SJSA1 (cell line): ENCODE data around the gene KMT2A. TPM values are rescaled to one million over a fixed set of nuclear protein-coding genes. Genes with fewer than 3 reads are reported as not detected.
"Not testable (repeated sequence)": the region's sequence is repeated elsewhere in the genome, so short reads cannot be mapped to it uniquely, and the experiment has no call there.

Experiments used
- DNase-seq, 2 experiments: peaks; one replicate each; pipeline ENCODE4 v3.0.0-alpha.2; 2015 to 2020; ENCODE audit warnings: low spot score in 2 of 2, low read depth in 1 of 2
- H3K27ac ChIP-seq: fragments of 250-450 bp; sonication (Bioruptor Pico); 2 replicates; pipeline ENCODE4 v1.5.1; 2020; ENCODE audit warnings: mild to moderate bottlenecking, moderate library complexity
- H3K27me3 ChIP-seq: fragments of 250-450 bp; sonication (Bioruptor Pico); replicated peaks from 2 replicates; pipeline ENCODE4 v1.5.1; 2020; ENCODE audit warnings: mild to moderate bottlenecking, moderate library complexity
- H3K36me3 ChIP-seq: fragments of 250-450 bp; sonication (Bioruptor Pico); 2 replicates; pipeline ENCODE4 v1.5.1; 2020; ENCODE audit warnings: mild to moderate bottlenecking
- H3K4me1 ChIP-seq: fragments of 250-450 bp; sonication (Bioruptor Pico); replicated peaks from 2 replicates; pipeline ENCODE4 v1.6.1; 2021; ENCODE audit warnings: mild to moderate bottlenecking
- H3K4me3 ChIP-seq: fragments of 250-450 bp; sonication (Bioruptor Pico); 2 replicates; pipeline ENCODE4 v1.5.1; 2020; ENCODE audit warnings: mild to moderate bottlenecking
- H3K9me3 ChIP-seq: fragments of 250-450 bp; sonication (Bioruptor Pico); replicated peaks from 2 replicates; pipeline ENCODE4 v1.5.1; 2020; ENCODE audit warnings: mild to moderate bottlenecking
- total RNA-seq: library from RNA; depleted of rRNA; stranded (reverse); fragments of >200 nt; shearing (Covaris generic); gene quantifications from 2 replicates; pipeline ENCODE4 v1.2.3, GENCODE V29; 2014

The KMT2A gene
- total RNA-seq, 1 experiment from 2014 or later: 13.4 TPM

- no peaks in the 10 kb centered on the region for H3K36me3 ChIP-seq
- no peaks in the 10 kb centered on the region for H3K9me3 ChIP-seq
- no peak overlapping the region for H3K4me3 ChIP-seq
- H3K4me1 ChIP-seq: peaks cover 9% of the 10 kb centered on the region; the same call in 1 of the 2 replicates
- H3K27ac ChIP-seq: no peak overlapping the region
- H3K27me3 ChIP-seq: no peaks in the 10 kb centered on the region
- DNase-seq: peak in 1 of 2 experiments; percentile 71
Observed at GRCh38 chr11:118415739-118416068, 20.6 kb upstream of the KMT2A start.

GRCh38 chr11:118416900-118417299, 19.4 kb upstream of the KMT2A start:
- not testable (repeated sequence) for H3K27me3 ChIP-seq, H3K4me3 ChIP-seq, DNase-seq, H3K9me3 ChIP-seq, H3K36me3 ChIP-seq, H3K27ac ChIP-seq, H3K4me1 ChIP-seq

DNA sequence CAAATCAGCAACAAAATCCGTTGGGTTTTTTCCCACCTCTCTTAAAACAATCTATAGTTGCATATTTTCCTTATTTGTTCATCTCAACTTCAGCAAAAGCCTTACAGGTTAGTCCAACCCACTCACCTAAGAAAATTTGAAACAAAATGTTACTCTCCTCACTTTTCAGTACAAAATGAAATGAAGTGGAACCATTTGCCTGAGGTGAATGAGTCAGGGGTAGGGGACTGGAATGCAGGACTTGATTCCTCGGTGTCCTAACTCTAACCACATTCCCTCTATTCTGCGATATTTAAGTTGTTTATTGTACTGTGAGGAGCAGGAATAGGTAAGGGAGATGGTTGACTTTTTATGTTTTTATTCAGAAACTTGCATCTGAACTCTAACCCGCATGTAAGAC, 18.5 kb upstream of the KMT2A start:
- no peak overlapping the region for H3K4me3 ChIP-seq
- no peaks in the 10 kb centered on the region for H3K36me3 ChIP-seq
- H3K27ac ChIP-seq: no peak overlapping the region
- no peaks in the 10 kb centered on the region for H3K9me3 ChIP-seq
- DNase-seq: no peak
- H3K4me1 ChIP-seq: peaks cover 9% of the 10 kb centered on the region; the same call in 1 of the 2 replicates
- no peaks in the 10 kb centered on the region for H3K27me3 ChIP-seq

GRCh38 chr11:118418766-118419165, 17.5 kb upstream of the KMT2A start:
- Histone ChIP-seq H3K4me3 (no peak overlapping the region), H3K36me3 (no peaks in the 10 kb centered on the region), H3K27me3 (no peaks in the 10 kb centered on the region), H3K4me1 (peaks cover 12% of the 10 kb centered on the region; the same call in 1 of the 2 replicates), H3K27ac (no peak overlapping the region), H3K9me3 (no peaks in the 10 kb centered on the region)
- no peak for DNase-seq

DNA sequence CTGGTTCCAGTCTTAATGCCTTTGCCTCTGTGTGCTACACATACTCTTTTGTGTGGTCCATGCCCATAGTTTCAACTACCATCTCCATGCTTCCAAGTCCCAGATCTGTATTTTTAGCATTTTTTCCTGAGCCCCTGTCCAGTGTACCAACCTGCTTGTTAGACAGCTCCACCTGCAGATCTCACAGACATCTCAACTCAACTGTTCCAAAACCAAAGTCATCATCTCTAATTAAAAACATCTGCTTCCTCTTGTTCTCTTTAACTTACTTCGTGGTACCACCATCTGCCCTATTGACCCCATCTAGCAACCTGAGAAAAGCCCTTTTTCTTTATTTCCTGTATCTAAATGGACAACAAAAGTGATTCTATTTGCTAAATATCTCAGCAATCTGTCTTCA, 8.6 kb upstream of the KMT2A start:
- Histone ChIP-seq H3K36me3 (no peaks in the 10 kb centered on the region), H3K4me3 (no peak overlapping the region), H3K4me1 (peaks cover 19% of the 10 kb centered on the region), H3K27me3 (no peaks in the 10 kb centered on the region), H3K9me3 (no peaks in the 10 kb centered on the region), H3K27ac (no peak overlapping the region)
- DNase-seq: no peak

GRCh38 chr11:118430956-118431355, 5.3 kb upstream of the KMT2A start:
- H3K27ac ChIP-seq: no peak overlapping the region
- no peak overlapping the region for H3K4me3 ChIP-seq
- no peaks in the 10 kb centered on the region for H3K36me3 ChIP-seq
- H3K27me3 ChIP-seq: no peaks in the 10 kb centered on the region
- peaks cover 8% of the 10 kb centered on the region for H3K4me1 ChIP-seq
- DNase-seq: no peak
- H3K9me3 ChIP-seq: no peaks in the 10 kb centered on the region

- no peak overlapping the region for H3K27ac ChIP-seq
- H3K36me3 ChIP-seq: no peaks in the 10 kb centered on the region
- peaks cover 8% of the 10 kb centered on the region for H3K4me1 ChIP-seq
- peak overlapping the region; percentile 72 for H3K4me3 ChIP-seq
- DNase-seq: no peak
- H3K27me3 ChIP-seq: no peaks in the 10 kb centered on the region
- no peaks in the 10 kb centered on the region for H3K9me3 ChIP-seq
Observed at GRCh38 chr11:118434123-118434552, 2.2 kb upstream of the KMT2A start.

GRCh38 chr11:118434553-118435289, 1.6 kb upstream of the KMT2A start:
- Histone ChIP-seq H3K27me3 (no peaks in the 10 kb centered on the region), H3K36me3 (0 out of 2 replicates have a peak, but pooled peaks cover 1% of the 10 kb centered on the region), H3K4me3 (peak overlapping the region; percentile 72), H3K4me1 (peaks cover 8% of the 10 kb centered on the region), H3K27ac (no peak overlapping the region), H3K9me3 (no peaks in the 10 kb centered on the region)
- peak in 1 of 2 experiments; percentile 34 for DNase-seq

DNA sequence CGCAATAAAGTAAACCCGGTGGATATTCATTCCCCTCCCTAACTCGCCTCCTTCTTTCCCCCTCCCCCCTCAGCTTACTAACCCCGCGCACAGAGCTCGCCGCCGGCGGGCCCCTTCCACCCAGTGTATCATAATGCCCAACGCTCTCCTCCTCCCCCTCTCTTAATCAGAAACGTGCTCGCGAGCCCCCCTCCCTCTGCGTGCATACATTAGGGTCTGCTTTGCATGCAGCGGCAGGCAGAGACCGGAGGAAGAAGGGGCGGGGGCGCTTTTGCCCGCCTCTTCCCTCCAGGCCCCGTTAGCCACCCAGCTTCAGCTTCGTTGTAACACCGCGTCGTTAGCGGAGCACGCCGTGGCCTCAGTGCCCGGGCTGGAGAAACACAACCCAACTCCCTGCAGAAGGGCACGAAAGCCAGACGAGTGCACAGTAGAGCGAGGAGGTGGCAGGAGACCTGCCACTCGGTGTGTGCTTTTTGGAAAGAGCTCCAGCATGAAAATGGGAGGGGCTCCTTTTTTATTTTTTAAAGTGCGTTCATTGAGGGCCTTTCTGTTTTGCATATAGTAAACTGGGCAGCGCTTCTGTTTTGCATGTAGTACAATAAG, 901 bp upstream of the KMT2A start:
- H3K4me1 ChIP-seq: peaks cover 8% of the 10 kb centered on the region
- no peaks in the 10 kb centered on the region for H3K9me3 ChIP-seq
- no peaks in the 10 kb centered on the region for H3K27me3 ChIP-seq
- H3K27ac ChIP-seq: no peak overlapping the region
- 0 out of 2 replicates have a peak, but pooled peaks cover 8% of the 10 kb centered on the region for H3K36me3 ChIP-seq
- peak overlapping the region; percentile 72 for H3K4me3 ChIP-seq
- peak; percentile 23 to 38 for DNase-seq

GRCh38 chr11:118436639-118437207, 431 bp downstream of the KMT2A start:
- Histone ChIP-seq H3K9me3 (no peaks in the 10 kb centered on the region), H3K27me3 (no peaks in the 10 kb centered on the region), H3K36me3 (0 out of 2 replicates have a peak, but pooled peaks cover 9% of the 10 kb centered on the region), H3K27ac (peak overlapping the region; percentile 57), H3K4me3 (peak overlapping the region; percentile 72), H3K4me1 (peaks cover 8% of the 10 kb centered on the region)
- DNase-seq: peak in 1 of 2 experiments; percentile 36

GRCh38 chr11:118437208-118438125, 1.2 kb downstream of the KMT2A start:
- H3K4me3 ChIP-seq: peak overlapping the region; percentile 72
- 0 out of 2 replicates have a peak, but pooled peaks cover 9% of the 10 kb centered on the region for H3K36me3 ChIP-seq
- H3K4me1 ChIP-seq: peaks cover 8% of the 10 kb centered on the region
- DNase-seq: peak in 1 of 2 experiments; percentile 46
- H3K9me3 ChIP-seq: no peaks in the 10 kb centered on the region
- H3K27me3 ChIP-seq: no peaks in the 10 kb centered on the region
- H3K27ac ChIP-seq: peak overlapping the region; percentile 57

DNA sequence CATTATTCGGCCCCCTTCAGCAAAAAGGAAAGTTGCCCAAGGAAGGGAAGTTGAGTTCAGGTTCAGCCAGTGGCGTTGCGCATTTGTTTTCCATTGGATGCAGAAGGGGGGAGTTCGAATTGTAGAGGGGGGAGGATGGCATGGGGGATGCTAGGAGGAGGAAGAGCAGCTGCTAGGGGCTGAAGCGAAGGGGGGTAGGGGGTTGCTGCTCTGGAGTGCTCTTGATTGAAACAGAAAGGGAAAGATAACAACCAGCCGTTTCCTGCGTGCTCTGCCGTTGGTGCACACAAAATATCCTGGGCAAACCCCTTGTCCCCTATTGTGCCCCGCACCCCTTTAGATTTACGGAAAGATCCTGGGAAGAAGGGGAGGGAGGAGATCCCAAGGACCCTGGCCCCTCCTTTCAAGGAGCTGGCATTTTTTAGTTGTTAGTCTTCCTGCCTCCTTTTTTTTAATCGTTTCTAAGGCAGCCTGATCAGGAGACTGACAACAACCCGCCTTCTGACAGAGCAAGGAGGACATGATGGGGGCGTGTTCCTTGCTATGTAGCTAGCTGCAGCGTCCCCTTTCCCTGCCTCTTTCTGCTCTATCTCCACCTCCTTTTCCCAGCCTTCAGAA, 2.1 kb downstream of the KMT2A start:
- Histone ChIP-seq H3K36me3 (0 out of 2 replicates have a peak, but pooled peaks cover 9% of the 10 kb centered on the region), H3K4me1 (peaks cover 8% of the 10 kb centered on the region), H3K27me3 (no peaks in the 10 kb centered on the region), H3K9me3 (no peaks in the 10 kb centered on the region), H3K4me3 (peak overlapping the region; percentile 72), H3K27ac (no peak overlapping the region)
- DNase-seq: peak; percentile 32 to 49

DNA sequence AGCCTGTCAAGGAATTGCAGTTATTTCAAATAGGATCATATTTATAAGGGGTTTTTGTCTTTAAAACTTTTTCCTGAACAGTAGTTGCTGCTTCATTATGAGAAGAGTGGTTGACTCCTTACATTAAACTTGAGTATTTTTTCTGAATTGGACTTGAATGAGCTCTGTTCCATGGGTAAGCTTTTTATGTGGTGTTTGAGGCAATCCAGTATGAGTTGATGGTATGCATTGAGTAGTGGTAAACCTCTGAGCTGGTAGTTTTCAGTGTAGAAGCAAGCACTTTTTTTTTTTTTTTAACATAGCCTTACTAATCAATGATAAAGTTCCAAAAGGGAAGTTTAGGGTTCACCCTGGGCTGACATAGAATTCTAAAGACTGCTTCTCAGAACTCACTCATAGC, 3.4 kb downstream of the KMT2A start:
- Histone ChIP-seq H3K36me3 (0 out of 2 replicates have a peak, but pooled peaks cover 9% of the 10 kb centered on the region), H3K4me3 (no peak overlapping the region), H3K4me1 (peaks cover 4% of the 10 kb centered on the region), H3K27ac (no peak overlapping the region), H3K9me3 (no peaks in the 10 kb centered on the region), H3K27me3 (no peaks in the 10 kb centered on the region)
- no peak for DNase-seq
